ENCODE data around the gene VEPH1. TPM values are rescaled to one million over a fixed set of nuclear protein-coding genes. Genes with fewer than 3 reads are reported as not detected.

The VEPH1 gene
- 0.78 TPM for total RNA-seq
- long read RNA-seq, result 0 reads

- DNase-seq (ENCODE audit: low spot score), result no peak
- intact Hi-C loops (cut with DNase I), result no loop called here
These were observed at the start of gene VEPH1 for GRCh38 chr3:157502916-157503595. VEPH1 (minus strand) TSS chr3:157503416; CDS start chr3:157495349, 8,067 bp downstream.

DNA sequence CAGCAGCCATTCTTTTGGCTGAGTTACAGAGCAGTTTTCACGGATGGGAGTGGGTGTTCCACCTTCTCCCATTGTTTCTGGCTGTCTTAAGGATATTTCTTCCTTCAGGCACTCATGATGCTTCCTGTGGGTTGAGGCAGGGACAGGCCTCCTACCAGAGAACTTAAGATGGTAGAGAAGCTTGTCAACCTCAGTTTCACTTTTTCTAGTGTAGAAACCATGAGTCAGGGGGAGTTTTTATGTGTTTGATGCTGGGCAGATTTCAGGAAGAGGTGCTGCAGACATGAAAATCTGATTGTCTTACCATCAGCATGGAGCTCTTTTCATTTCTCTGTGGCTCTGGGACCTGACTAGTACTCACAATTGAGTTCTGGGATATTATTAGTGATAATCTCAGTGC, 48.7 kb upstream of the VEPH1 start:
- DNase-seq (ENCODE audit: low spot score), result no peak
- intact Hi-C loops (cut with DNase I), result no loop called here

DNA sequence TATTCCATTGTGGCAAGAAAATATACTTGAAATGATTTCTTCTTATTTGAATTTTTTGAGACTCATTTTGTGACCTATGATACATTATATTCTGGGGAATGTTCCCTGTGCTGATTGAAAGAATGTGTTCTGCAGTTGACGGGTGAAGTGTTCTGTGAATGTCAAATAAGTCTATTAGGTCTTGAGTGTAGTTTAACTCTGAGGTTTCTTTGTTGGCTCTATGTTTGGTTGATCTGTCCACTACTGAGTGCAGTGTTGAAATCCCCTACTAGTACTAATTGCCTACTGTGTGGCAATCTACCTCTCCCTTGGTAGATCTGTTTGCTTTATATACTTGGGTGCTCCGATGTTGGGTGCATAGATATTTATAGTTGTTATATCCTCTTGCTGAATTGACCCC, 46.3 kb upstream of the VEPH1 start:
- intact Hi-C loops (cut with DNase I), result no loop called here
- DNase-seq (ENCODE audit: low spot score), result no peak

GRCh38 chr3:157544501-157545130, 41.4 kb upstream of the VEPH1 start:
- no peak for DNase-seq (ENCODE audit: low spot score)
- intact Hi-C loops (cut with DNase I), result no loop called here

GRCh38 chr3:157543501-157544035, 40.4 kb upstream of the VEPH1 start:
- intact Hi-C loops (cut with DNase I), result no loop called here
- no peak for DNase-seq (ENCODE audit: low spot score)

DNA sequence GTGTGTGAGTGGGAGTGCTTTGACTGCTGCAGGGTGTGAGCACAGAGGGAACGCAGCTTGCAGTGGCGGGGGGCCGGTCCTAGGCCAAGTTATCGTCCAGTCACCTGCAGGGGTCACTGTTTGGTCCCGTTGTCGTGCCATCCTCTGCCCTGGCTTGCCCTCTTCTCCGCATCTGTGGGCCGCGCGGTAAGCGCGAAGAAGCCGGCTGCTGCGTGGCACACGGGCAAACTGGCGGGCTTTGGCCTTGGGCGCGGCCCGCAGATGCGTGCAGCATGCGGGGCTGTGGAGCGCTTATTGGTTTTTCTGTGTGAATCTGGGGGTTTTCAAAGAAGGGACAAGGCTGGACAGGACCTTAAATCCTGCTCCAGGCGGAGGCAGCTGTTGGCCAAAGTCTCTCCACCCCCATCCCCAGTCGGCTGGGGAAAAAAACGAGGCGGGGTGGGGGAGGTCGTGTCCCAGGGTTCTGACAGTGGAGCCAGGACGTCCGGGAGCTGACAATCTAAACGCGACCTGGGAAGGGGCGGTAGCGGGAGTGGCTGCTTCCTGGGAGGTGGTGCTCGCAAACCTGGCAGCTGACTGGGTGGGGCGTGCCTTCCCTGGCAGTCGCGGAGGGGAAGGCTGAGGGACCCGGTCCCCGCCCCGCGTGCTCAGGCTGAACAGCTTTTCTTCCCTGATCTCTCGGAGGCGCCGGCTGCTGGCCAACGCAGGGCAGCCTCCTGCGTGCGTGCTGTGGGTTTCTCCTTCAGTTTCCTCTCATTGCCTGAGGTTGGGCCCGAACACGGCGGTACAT, 39.7 kb upstream of the VEPH1 start:
- no peak for DNase-seq (ENCODE audit: low spot score)
- intact Hi-C loops (cut with DNase I), result no loop called here

DNA sequence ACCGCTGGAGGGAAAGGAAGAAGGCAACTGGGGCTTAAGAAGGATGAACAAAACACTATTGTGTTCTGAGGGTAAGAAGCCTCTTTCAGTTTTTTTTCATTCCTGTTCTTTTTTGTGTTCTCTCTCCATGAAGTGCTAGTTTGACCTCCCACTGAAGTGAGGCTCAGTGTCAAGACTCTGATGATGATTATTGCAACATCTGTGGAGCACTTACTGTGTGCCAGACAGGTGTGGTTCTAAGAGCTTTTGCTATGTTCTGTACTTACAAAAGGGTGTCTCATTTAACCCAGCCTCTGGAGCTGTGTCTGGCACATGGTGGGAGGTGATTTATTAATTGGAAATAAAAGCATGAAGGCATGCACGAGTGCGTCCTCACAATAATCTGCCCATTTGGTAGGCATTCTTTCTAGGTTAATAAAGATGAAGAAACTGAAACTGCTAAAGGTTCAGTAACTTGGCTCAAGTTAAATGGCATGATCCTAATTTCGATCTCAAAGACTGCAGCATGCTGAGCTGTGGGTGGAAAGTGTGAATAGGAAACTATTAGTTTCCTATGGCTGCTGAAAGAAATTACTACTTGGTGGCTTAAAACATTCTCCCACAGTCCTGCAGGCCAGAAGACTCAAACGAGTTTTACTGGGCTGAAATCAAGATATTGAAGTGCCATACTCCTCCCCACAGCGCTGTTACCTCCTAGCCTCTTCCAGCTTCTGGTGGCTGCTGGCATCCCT, 38.5 kb upstream of the VEPH1 start:
- DNase-seq (ENCODE audit: low spot score), result no peak
- intact Hi-C loops (cut with DNase I), result no loop called here

GRCh38 chr3:157540656-157541055, 37.4 kb upstream of the VEPH1 start:
- DNase-seq (ENCODE audit: low spot score), result no peak
- intact Hi-C loops (cut with DNase I), result no loop called here

DNA sequence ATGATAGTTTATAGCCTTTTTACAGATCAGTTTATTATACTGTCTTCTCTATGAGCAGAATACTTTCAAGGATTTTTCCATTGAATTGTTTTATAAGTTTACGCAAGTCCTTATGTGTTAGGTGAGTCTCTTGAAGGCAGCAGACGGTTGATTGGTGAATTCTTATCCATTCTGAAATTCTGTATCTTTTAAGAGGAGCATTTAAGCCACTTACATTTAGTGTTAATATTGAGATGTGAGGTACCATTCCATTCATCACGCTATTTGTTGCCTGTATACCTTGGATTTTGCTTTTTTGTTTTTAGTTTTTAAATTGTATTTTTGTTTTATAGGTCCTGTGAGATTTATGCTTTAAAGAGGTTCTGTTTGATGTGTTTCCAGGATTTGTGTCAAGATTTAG, 32.5 kb upstream of the VEPH1 start:
- intact Hi-C loops (cut with DNase I), result no loop called here
- no peak for DNase-seq (ENCODE audit: low spot score)

GRCh38 chr3:157534725-157535161, 31.5 kb upstream of the VEPH1 start:
- intact Hi-C loops (cut with DNase I), result no loop called here

GRCh38 chr3:157533298-157534070, 30.3 kb upstream of the VEPH1 start:
- DNase-seq (ENCODE audit: low spot score), result no peak
- intact Hi-C loops (cut with DNase I), result loop anchor here (2.0 kb wide), 1 partner anchor 39 kb away; no protein-coding TSS in a partner anchor

More at GRCh38 chr3:157534725-157535161, 31.5 kb upstream of the VEPH1 start:
- no peak for DNase-seq (ENCODE audit: low spot score)

DNA sequence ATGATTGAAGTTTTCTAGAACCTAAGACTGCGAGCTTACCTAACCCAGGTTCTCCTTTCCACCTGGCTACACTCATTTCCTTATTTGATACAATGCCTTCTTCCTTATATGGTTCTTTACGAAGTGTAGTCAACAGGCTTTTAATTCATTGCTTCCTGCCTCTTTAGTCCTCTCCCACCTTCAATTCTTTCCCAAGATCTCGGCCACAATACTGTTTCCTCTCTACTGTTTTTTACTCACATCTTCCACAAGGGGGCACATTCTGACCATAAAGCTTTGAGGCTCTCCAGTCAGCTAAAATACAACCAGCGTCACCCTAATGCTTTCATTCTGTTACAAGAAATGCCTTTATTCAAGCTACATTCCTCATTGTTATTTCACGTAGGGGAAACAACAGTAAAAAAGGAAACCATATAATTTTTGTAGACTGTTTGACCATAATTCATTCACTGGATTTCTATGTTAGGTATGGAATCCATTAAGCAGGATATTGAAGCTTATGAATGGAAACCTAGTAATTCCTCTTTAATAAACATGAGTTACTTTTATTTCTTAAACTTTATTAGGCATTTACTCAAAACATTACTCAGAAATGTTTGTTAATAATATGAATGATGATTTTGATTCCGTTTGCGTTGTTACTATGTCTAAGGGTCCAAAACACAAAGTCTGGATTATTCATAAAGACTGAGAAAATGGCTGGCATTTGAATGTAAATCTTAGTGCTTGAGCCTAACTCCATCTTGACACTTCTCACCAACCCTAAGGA, 29.5 kb upstream of the VEPH1 start:
- intact Hi-C loops (cut with DNase I), result loop anchor here (2.0 kb wide), 1 partner anchor 40 kb away; no protein-coding TSS in a partner anchor
- no peak for DNase-seq (ENCODE audit: low spot score)

DNA sequence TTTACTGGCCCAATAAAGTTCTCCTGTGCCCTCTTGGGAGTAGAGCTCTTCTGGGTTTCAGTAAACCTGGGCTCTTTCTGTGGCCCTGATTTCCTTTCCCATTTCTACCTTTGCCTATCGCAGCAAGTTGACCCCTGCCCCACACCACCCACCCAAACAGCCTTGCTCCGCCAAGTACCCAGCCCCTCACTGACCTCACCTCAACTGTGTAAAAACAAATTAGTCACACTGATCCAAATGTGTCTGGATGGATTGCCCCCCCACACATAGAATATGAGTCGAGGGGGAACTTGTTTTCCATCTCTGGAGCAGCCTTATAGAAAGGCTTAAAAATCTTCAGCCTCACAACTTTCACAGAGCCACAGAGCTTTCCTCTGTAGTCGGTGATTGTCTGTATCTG, 28.6 kb upstream of the VEPH1 start:
- intact Hi-C loops (cut with DNase I), result loop anchor here (2.0 kb wide), 1 partner anchor 41 kb away; no protein-coding TSS in a partner anchor
- no peak for DNase-seq (ENCODE audit: low spot score)

- intact Hi-C loops (cut with DNase I), result no loop called here
- no peak for DNase-seq (ENCODE audit: low spot score)
These were observed 28.1 kb upstream of the VEPH1 start for GRCh38 chr3:157531301-157531660.

GRCh38 chr3:157530637-157531300, 27.6 kb upstream of the VEPH1 start:
- intact Hi-C loops (cut with DNase I), result no loop called here
- DNase-seq (ENCODE audit: low spot score), result no peak

- no peak for DNase-seq (ENCODE audit: low spot score)
- intact Hi-C loops (cut with DNase I), result no loop called here
These were observed 26.5 kb upstream of the VEPH1 start for GRCh38 chr3:157529751-157530150.

DNA sequence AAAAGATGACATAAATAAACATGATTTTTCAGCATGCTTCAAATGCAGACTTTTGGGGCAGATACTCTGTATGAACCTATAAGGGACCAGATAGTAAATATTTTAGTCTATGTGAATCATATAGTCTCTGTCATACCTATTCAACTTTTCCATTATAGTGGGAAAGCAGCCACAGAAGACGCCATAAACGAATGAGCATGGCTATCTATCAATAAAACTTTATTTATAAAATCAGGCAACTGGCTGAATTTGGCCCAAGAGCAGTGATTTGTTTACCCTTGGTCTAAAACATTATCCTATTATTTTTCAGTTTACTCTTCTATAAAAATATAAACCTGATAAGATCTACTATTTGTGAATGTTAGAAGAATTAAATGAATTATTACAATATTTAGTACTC, 25.9 kb upstream of the VEPH1 start:
- intact Hi-C loops (cut with DNase I), result no loop called here
- DNase-seq (ENCODE audit: low spot score), result no peak
